IMR-90 (cell line): ENCODE data around the gene PUM2.

Experiments used
- FOS ChIP-seq: fragments of 150-350 bp; IDR thresholded peaks from 2 replicates; pipeline ENCODE4 v1.6.1; 2016; ENCODE audit warnings: low read depth, low read length
- POLR2A ChIP-seq: IDR thresholded peaks from 2 replicates; pipeline ENCODE4 v1.6.1; 2012; ENCODE audit warnings: mild to moderate bottlenecking, low read depth, low read length
- TF ChIP-seq, protein P1 (sequence below): conservative IDR thresholded peaks from 2 replicates; pipeline ENCODE4 v1.5.1; 2012; ENCODE audit warnings: mild to moderate bottlenecking, low read depth, low read length, improper control_type of control experiment

DNA sequence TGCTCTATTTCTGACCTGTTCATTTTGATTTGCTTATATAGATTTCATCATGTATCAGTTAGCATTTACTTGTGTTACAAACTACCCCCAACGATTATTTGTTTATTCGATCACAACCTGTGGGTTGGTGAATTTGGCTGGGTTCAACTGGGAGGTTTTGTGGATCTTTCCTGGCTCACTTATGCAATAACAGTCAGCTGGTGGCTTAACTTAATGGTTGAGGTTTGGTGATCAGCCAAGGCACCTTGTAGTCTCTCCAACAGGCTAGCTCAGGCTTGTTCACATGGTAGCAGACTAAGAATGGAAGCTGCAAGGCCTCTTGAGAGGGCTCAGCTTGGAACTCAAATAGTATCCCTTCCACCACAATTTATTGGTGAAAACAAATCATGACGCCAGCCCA is 5.4 kb upstream of the PUM2 start:
- TF ChIP-seq, protein P1, sequence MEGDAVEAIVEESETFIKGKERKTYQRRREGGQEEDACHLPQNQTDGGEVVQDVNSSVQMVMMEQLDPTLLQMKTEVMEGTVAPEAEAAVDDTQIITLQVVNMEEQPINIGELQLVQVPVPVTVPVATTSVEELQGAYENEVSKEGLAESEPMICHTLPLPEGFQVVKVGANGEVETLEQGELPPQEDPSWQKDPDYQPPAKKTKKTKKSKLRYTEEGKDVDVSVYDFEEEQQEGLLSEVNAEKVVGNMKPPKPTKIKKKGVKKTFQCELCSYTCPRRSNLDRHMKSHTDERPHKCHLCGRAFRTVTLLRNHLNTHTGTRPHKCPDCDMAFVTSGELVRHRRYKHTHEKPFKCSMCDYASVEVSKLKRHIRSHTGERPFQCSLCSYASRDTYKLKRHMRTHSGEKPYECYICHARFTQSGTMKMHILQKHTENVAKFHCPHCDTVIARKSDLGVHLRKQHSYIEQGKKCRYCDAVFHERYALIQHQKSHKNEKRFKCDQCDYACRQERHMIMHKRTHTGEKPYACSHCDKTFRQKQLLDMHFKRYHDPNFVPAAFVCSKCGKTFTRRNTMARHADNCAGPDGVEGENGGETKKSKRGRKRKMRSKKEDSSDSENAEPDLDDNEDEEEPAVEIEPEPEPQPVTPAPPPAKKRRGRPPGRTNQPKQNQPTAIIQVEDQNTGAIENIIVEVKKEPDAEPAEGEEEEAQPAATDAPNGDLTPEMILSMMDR = no peak
- TF ChIP-seq FOS = no peak
- TF ChIP-seq POLR2A = no peak
